Forelimb muscle (tissue), 1 donor: ENCODE data around the gene FRZB. TPM values are rescaled to one million over a fixed set of nuclear protein-coding genes. Genes with fewer than 3 reads are reported as not detected.

ENCODE experiments used
- DNase-seq: peaks from one replicate; pipeline ENCODE4 v3.0.0-alpha.2; 2013; ENCODE audit warnings: low read depth
- polyA plus RNA-seq: library from polyadenylated mRNA; unstranded; fragments of 120-200 nt; gene quantifications from one replicate; pipeline ENCODE4 v1.2.1, GENCODE V29; 2013; ENCODE audit not compliant: insufficient read length

FRZB gene
- polyA plus RNA-seq, 1 donor = 24.1 TPM

- DNase-seq = no peak
Observed at GRCh38 chr2:182845794-182846417, 20.5 kb downstream of the FRZB start.

GRCh38 chr2:182836451-182836850 lies 30.0 kb downstream of the FRZB start:
- no peak for DNase-seq

GRCh38 chr2:182834293-182834692 lies 32.1 kb downstream of the FRZB start:
- DNase-seq = no peak

- no peak for DNase-seq
Observed at GRCh38 chr2:182833084-182833854, 33.2 kb downstream of the FRZB start.

- no peak for DNase-seq
Observed at GRCh38 chr2:182831921-182832320, 34.5 kb downstream of the FRZB start.

GRCh38 chr2:182831101-182831500 lies 35.3 kb downstream of the FRZB start:
- DNase-seq = no peak

GRCh38 chr2:182827182-182827879 lies 39.1 kb downstream of the FRZB start:
- no peak for DNase-seq

- no peak for DNase-seq
Observed at GRCh38 chr2:182826496-182826895, 39.9 kb downstream of the FRZB start.

GRCh38 chr2:182826064-182826463 lies 40.4 kb downstream of the FRZB start:
- DNase-seq = no peak

- no peak for DNase-seq
Observed at GRCh38 chr2:182824767-182825158, 41.7 kb downstream of the FRZB start.

- no peak for DNase-seq
Observed at GRCh38 chr2:182824056-182824766, 42.2 kb downstream of the FRZB start.

GRCh38 chr2:182822733-182823132 lies 43.7 kb downstream of the FRZB start:
- no peak for DNase-seq

GRCh38 chr2:182821182-182821581 lies 45.3 kb downstream of the FRZB start:
- DNase-seq = no peak

GRCh38 chr2:182819412-182819811 lies 47.0 kb downstream of the FRZB start:
- no peak for DNase-seq

GRCh38 chr2:182818925-182819324 lies 47.5 kb downstream of the FRZB start:
- no peak for DNase-seq

- DNase-seq = no peak
Observed at GRCh38 chr2:182818501-182818900, 47.9 kb downstream of the FRZB start.

GRCh38 chr2:182817558-182817957 lies 48.9 kb downstream of the FRZB start:
- DNase-seq = no peak

GRCh38 chr2:182816866-182817265 lies 49.6 kb downstream of the FRZB start:
- no peak for DNase-seq

- no peak for DNase-seq
Observed at GRCh38 chr2:182814804-182815203, 51.6 kb downstream of the FRZB start.

- no peak for DNase-seq
Observed at GRCh38 chr2:182814380-182814779, 52.1 kb downstream of the FRZB start.

GRCh38 chr2:182810087-182810486 lies 56.4 kb downstream of the FRZB start:
- no peak for DNase-seq

GRCh38 chr2:182807319-182807718 lies 59.1 kb downstream of the FRZB start:
- no peak for DNase-seq
